Lung (tissue), 12 donors: ENCODE results near the gene CRIP2. TPM values are rescaled to one million over a fixed set of nuclear protein-coding genes. Genes with fewer than 3 reads are reported as not detected.

ENCODE experiments used
- ATAC-seq: fragments of 200-7000 bp; cut with Tn5 transposase; one replicate; pipeline ENCODE4 v1.9.1; 2020; ENCODE audit warnings: moderate number of reproducible peaks; ENCODE audit not compliant: insufficient read depth, low FRiP score
- DNase-seq, 3 donors: peaks; one replicate each; pipeline ENCODE4 v3.0.0-alpha.2; 2013 to 2017
- H3K27ac ChIP-seq, 2 donors: one replicate each; pipeline ENCODE4 v1.5.1; 2013; ENCODE audit warnings: mild to moderate bottlenecking in 2 of 2, moderate library complexity in 2 of 2, control low read depth in 1 of 2, inconsistent platforms in 1 of 2, low read depth in 1 of 2, low read length in 1 of 2
- H3K27me3 ChIP-seq, 3 donors: one replicate each; pipeline ENCODE4 v1.5.1; 2013; ENCODE audit warnings: low read length in 2 of 3; ENCODE audit not compliant: control insufficient read depth in 3 of 3, insufficient read depth in 3 of 3
- H3K36me3 ChIP-seq, 4 donors: one replicate each; pipeline ENCODE4 v1.5.1; 2013; ENCODE audit warnings: low read length in 4 of 4, mild to moderate bottlenecking in 1 of 4, moderate library complexity in 1 of 4; ENCODE audit not compliant: control insufficient read depth in 4 of 4, insufficient read depth in 4 of 4
- H3K4me1 ChIP-seq, 5 donors: one replicate each; pipeline ENCODE4 v1.5.1; 2013; ENCODE audit warnings: low read length in 5 of 5, mild to moderate bottlenecking in 2 of 5, moderate library complexity in 1 of 5; ENCODE audit not compliant: control insufficient read depth in 5 of 5, insufficient read depth in 5 of 5
- H3K4me3 ChIP-seq: one replicate; pipeline ENCODE4 v1.5.1; 2013; ENCODE audit warnings: mild to moderate bottlenecking, control low read depth, moderate library complexity
- H3K9ac ChIP-seq, 2 donors: one replicate each; pipeline ENCODE4 v1.5.1; 2013; ENCODE audit warnings: low read length in 2 of 2, control low read depth in 1 of 2; ENCODE audit not compliant: insufficient read depth in 1 of 2
- H3K9me3 ChIP-seq, 4 donors: one replicate each; pipeline ENCODE4 v1.5.1; 2013; ENCODE audit warnings: low read length in 3 of 4, mild to moderate bottlenecking in 1 of 4, moderate library complexity in 1 of 4; ENCODE audit not compliant: control insufficient read depth in 4 of 4, insufficient read depth in 3 of 4
- CTCF ChIP-seq: IDR thresholded peaks from 2 replicates; pipeline ENCODE4 v1.5.1; 2012; ENCODE audit warnings: mild to moderate bottlenecking; ENCODE audit errors: control extremely low read depth, extremely low read depth
- WGBS, 2 donors: extraction: QIAGEN DNeasy Blood & Tissue Kit; methylation state at CpG; one replicate each; pipeline ENCODE4 v1.1.7; 2013; 5-methylcytosine and 5-hydroxymethylcytosine counted together
- polyA plus RNA-seq, 2 donors: library from polyadenylated mRNA; stranded (reverse); fragments of 200-250 nt; gene quantifications; one replicate each; pipeline ENCODE4 v1.2.1, GENCODE V29; 2013
- total RNA-seq, 2 donors: library from RNA; depleted of rRNA in 1 of 2; stranded (reverse); fragments of >200 nt in 1 of 2; gene quantifications; one replicate each; pipeline ENCODE4 v1.2.1, GENCODE V29; 2014 to 2021
- donor health status: control.
- donor health status: control.
- donor health status: Bipolar disorder and iron deficiency.
- donor health status: healthy.
- donor health status: DM: yes; HTN: yes; CAD: no.

Gene CRIP2
- total and polyA plus RNA-seq, 4 donors: 135 to 267 (median 205) TPM

GRCh38 chr14:105473677-105474482, 741 bp upstream of the CRIP2 start:
- Histone ChIP-seq H3K27ac (peak overlapping the region; percentile 86 to 100), H3K9ac (peak overlapping the region in 1 of 2 donors; percentile 55), H3K27me3 (no peaks in the 10 kb centered on the region), H3K9me3 (no peaks in the 10 kb centered on the region), H3K4me1 (peaks cover 4 to 69% (median 26%) of the 10 kb centered on the region in 5 donors), H3K36me3 (peaks cover 0 to 10% (median 0%) of the 10 kb centered on the region in 4 donors), H3K4me3 (peak overlapping the region; percentile 39)
- DNase-seq (peak; percentile 96 to 98 (median 96)), ATAC-seq (peak; percentile 53)
- TF ChIP-seq CTCF: no peak
- 1% methylated on average over 46 to 60 of the region's 60 CpGs for WGBS, 2 donors

DNA sequence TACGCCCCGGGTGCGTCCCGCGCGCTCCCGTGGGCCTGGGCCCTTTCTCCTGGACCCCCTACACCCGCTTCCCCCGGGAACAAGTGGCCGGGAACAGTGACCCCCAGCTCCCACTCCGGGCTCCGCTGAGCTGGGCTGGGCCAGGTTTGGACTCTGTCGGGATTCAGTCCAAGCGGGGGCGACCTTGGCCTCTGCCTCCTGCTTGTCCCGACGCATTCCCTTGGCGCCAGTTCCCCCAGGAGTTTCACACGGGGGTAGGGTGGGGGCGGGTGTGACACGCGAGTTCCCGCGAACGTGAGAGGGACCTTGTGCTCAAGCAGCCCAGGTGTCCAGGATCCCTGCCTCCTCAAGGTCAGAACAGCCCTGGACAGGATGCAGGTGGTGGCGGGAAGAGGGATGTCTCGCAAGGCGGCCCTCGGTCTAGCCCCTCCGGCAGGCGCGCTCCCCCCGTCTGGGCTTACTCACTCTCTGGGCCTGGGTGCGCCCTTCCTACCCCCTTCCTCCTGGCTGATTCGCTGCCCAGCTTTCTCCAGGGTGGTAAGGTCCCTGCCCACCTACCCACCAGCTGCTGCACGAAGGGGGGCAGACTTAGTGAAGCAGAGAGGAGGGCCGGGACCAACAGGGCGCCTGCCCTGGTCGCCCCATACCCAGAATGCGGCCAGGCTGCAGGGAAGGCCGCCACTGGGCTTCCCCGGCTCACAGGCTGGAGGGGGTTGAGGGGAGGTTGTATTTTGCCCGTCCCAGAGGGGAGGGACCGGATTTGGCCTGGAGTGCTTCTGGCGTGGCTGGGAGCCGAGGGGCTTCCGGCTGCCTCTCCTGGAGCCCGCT, 862 bp downstream of the CRIP2 start:
- Histone ChIP-seq H3K4me1 (peaks cover 0 to 57% (median 20%) of the 10 kb centered on the region in 5 donors), H3K36me3 (peaks cover 0 to 8% (median 0%) of the 10 kb centered on the region in 4 donors), H3K4me3 (peak overlapping the region; percentile 75), H3K9ac (peak overlapping the region; percentile 49 to 68), H3K27me3 (no peaks in the 10 kb centered on the region), H3K27ac (peak overlapping the region; percentile 96 to 100), H3K9me3 (no peaks in the 10 kb centered on the region)
- ATAC-seq (no peak), DNase-seq (peak; percentile 80 to 87 (median 86))
- 6% methylated on average over 38 to 48 of the region's 48 CpGs for WGBS, 2 donors
- no peak for TF ChIP-seq CTCF

- TF ChIP-seq CTCF: no peak
- Histone ChIP-seq H3K27ac (peak overlapping the region; percentile 96 to 100), H3K4me3 (peak overlapping the region; percentile 75), H3K36me3 (peaks cover 0 to 8% (median 0%) of the 10 kb centered on the region in 4 donors), H3K9ac (peak overlapping the region; percentile 43 to 68), H3K27me3 (no peaks in the 10 kb centered on the region), H3K4me1 (peaks cover 0 to 57% (median 17%) of the 10 kb centered on the region in 5 donors), H3K9me3 (no peaks in the 10 kb centered on the region)
- no peak for ATAC-seq
- 23 to 33% methylated on average over 21 of the region's 21 CpGs for WGBS, 2 donors
- DNase-seq: peak; percentile 68 to 70 (median 69)
Measured at GRCh38 chr14:105476097-105476830, 1.6 kb downstream of the CRIP2 start.
